ENCODE measurements around the gene NBPF1.
A peak's percentile ranks its signal among the peaks of the same experiment; 100 is the strongest.
"Not testable (repeated sequence)": the region's sequence is repeated elsewhere in the genome, so short reads cannot be mapped to it uniquely, and the experiment has no call there.

NBPF1 gene

GRCh38 chr1:16613185-16614147 is at the start of gene NBPF1:
Gene NBPF1, minus strand, starts transcription at chr1:16613564.
- peak; percentile 92 for DNase-seq (ENCODE audit: low read depth)
- TF ChIP-seq, protein P1, sequence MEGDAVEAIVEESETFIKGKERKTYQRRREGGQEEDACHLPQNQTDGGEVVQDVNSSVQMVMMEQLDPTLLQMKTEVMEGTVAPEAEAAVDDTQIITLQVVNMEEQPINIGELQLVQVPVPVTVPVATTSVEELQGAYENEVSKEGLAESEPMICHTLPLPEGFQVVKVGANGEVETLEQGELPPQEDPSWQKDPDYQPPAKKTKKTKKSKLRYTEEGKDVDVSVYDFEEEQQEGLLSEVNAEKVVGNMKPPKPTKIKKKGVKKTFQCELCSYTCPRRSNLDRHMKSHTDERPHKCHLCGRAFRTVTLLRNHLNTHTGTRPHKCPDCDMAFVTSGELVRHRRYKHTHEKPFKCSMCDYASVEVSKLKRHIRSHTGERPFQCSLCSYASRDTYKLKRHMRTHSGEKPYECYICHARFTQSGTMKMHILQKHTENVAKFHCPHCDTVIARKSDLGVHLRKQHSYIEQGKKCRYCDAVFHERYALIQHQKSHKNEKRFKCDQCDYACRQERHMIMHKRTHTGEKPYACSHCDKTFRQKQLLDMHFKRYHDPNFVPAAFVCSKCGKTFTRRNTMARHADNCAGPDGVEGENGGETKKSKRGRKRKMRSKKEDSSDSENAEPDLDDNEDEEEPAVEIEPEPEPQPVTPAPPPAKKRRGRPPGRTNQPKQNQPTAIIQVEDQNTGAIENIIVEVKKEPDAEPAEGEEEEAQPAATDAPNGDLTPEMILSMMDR (IDR thresholded peaks at IDR 0.05; ENCODE audit: insufficient read depth, low read depth, low read length, missing control alignments): no peak
- H3K4me3 ChIP-seq (ENCODE audit: low read depth, low read length): peak within 1 kb of the TSS; percentile 65

DNA sequence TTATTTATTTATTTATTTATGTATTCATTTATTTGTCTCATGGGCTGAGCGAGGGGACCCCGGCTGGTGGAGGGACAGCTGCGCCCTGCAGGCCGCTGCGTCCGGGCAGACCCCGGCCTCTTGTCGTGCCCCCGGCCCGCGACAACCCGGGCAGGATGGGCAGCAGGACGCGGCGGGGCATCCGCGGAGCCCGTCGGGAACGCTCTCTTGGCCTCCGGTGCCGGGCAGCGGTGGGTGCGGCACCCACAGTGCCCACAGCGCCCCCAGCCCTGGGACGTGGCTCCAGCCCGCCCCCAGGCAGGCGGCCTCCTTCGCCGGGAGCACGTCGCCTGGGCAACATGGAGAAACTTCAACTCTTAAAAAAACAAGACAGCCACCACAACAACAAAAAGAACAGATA is 44.9 kb upstream of the NBPF1 start:
- not testable (repeated sequence) for H3K4me3 ChIP-seq (ENCODE audit: low read depth, low read length); DNase-seq (ENCODE audit: low read depth)

DNA sequence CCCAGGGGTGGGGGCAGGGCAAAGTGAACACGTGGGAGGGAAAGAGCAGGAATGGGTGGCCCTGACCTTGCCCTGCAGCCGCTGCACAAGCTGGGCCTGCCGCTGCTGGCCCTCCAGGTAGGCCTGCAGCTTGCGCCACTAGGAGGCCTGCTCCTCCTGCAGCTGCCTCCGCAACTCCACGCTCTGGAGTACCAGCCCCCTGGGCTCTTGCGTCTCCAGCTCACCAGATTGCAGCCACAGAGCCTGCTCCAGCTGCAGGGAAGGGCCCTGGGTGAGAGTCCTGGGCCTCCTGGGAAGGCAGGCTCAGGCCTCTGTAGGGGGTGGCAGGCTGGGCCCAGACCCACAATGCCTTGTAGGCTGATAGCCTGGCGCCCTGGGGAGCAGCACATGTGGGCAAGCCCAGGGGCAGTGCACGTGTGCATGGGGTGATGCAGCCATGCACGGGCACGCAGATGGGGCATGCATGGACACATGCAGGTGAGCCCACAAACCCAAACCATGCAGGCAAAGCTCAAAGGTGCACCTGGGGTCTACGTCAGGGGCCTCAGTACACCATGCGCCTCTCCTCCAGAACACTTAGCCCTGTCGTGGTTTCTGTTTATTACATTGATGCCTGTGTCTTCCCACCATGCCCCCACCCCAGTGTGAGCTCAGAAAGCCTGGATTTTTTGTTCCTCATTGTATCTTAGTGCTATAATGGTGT is 43.8 kb upstream of the NBPF1 start:
- DNase-seq (ENCODE audit: low read depth); H3K4me3 ChIP-seq (ENCODE audit: low read depth, low read length): not testable (repeated sequence)

- not testable (repeated sequence) for H3K4me3 ChIP-seq (ENCODE audit: low read depth, low read length); DNase-seq (ENCODE audit: low read depth)
Observed at GRCh38 chr1:16656574-16656973, 43.2 kb upstream of the NBPF1 start.

DNA sequence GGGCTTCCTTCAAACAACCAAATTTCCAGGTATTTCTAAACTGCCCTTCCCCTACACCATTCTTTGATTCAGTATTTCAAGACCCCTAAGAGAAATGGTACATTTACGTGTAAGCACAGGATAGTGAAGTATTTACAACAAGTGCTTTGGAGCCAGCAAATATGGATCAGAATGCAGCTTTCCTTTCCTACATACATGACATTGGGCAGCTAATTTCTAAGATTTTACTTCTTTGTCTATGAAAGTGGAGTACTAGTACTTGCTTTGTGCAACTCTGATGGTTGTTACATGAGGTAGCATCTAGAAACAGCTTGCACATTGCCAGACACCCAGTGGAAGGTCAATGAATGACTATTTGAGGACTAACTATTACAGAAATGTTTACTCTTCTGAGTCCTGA is 38.2 kb upstream of the NBPF1 start:
- H3K4me3 ChIP-seq (ENCODE audit: low read depth, low read length); DNase-seq (ENCODE audit: low read depth): not testable (repeated sequence)

- H3K4me3 ChIP-seq (ENCODE audit: low read depth, low read length); DNase-seq (ENCODE audit: low read depth): not testable (repeated sequence)
Observed at GRCh38 chr1:16649960-16650359, 36.6 kb upstream of the NBPF1 start.

- H3K4me3 ChIP-seq (ENCODE audit: low read depth, low read length); DNase-seq (ENCODE audit: low read depth): not testable (repeated sequence)
Observed at GRCh38 chr1:16649390-16649789, 36.0 kb upstream of the NBPF1 start.

DNA sequence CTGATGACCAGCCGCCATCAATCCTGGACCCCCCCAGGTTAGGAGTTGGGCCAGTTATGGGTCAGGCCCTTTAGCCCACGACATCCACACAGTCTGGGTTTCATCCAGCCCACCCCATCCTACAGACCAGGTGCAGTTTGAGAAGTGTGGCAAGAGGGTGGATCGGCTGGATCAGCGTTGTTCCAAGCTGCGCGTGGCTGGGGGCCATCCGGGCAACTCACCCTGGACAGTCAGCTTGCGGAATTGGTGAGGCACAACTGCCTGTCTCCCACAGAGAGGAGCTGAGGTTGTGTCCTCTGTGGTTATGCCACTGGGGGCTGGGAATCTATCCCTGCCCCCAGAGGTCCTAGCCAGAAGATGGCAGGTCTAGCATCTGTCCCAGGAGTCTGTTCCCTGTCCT is 35.4 kb upstream of the NBPF1 start:
- DNase-seq (ENCODE audit: low read depth); H3K4me3 ChIP-seq (ENCODE audit: low read depth, low read length): not testable (repeated sequence)

DNA sequence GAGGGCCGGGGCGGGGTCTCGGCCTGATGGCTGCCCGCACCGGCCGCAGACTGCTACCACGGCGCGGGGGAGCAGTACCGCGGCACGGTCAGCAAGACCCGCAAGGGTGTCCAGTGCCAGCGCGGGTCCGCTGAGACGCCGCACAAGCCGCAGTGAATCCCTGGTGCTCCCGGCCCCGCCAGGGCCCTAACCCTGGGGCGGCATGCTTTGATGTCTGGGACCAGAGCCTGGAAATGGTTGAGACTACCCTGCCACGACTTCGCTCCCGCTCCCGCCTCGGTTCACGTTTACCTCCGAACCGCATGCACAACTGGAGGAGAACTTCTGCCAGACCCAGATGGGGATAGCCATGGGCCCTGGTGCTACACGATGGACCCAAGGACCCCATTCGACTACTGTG is 34.9 kb upstream of the NBPF1 start:
- H3K4me3 ChIP-seq (ENCODE audit: low read depth, low read length); DNase-seq (ENCODE audit: low read depth): not testable (repeated sequence)

DNA sequence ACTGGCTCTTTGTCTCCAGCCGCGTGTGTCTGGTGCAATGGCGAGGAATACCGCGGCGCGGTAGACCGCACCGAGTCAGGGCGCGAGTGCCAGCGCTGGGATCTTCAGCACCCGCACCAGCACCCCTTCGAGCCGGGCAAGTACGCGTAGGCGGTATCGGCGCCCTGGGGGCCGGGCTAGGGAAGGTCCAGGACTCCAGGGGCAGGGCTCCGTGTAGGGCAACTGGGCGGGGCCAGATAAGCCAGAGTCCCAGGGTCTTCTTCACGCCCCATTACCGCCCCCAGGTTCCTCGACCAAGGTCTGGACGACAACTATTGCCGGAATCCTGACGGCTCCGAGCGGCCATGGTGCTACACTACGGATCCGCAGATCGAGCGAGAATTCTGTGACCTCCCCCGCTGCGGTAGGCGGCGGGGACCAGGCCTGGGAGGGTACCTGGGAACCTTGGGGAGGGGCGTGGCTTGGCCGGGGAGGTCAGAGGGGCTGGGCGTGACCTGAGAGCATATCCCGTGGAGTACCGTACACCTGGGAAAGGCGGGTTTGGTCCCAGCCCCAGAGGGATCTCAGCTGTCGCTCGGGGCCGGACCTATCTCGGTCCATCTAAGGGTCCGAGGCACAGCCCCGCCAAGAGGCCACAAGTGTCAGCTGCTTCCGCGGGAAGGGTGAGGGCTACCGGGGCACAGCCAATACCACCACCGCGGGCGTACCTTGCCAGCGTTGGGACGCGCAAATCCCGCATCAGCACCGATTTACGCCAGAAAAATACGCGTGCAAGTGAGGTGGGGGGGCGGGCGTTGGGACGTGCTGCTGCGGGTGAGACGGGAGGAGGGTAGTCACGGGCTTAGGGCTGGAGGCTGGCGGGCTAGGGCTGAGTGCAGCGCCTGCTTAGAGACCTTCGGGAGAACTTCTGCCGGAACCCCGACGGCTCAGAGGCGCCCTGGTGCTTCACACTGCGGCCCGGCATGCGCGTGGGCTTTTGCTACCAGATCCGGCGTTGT is 34.1 kb upstream of the NBPF1 start:
- not testable (repeated sequence) for H3K4me3 ChIP-seq (ENCODE audit: low read depth, low read length); DNase-seq (ENCODE audit: low read depth)

- H3K4me3 ChIP-seq (ENCODE audit: low read depth, low read length); DNase-seq (ENCODE audit: low read depth): not testable (repeated sequence)
Observed at GRCh38 chr1:16646716-16647115, 33.4 kb upstream of the NBPF1 start.

DNA sequence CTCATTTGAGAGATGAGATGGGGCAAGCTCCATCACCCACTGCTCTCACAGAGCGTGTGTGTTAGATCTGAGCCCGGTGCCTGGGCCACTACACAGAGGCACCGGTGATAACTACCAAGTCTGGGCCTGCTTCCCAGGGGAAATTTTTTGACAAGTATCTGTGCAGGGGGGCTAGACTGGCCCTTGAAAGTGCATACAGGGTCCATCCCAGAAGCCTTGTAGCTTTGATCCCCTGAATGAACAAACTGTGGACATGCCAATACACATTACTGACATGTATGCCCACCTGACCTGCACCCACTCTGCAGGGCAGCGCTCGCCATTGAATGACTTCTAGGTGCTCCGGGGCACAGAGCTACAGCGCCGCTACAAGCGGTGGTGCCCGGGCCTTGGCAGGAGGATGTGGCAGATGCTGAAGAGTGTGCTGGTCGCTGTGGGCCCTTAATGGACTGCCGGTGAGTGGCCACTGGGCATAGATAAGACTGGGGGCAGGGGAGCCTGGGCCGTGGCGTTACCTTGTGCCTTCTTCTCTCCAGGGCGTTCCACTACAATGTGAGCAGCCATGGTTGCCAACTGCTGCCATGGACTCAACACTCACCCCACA is 32.8 kb upstream of the NBPF1 start:
- not testable (repeated sequence) for H3K4me3 ChIP-seq (ENCODE audit: low read depth, low read length); DNase-seq (ENCODE audit: low read depth)

- not testable (repeated sequence) for DNase-seq (ENCODE audit: low read depth)
Observed at GRCh38 chr1:16645271-16646060, 32.1 kb upstream of the NBPF1 start.

More at GRCh38 chr1:16645271-16646060, 32.1 kb upstream of the NBPF1 start:
- peak overlapping the region; percentile 67 for H3K4me3 ChIP-seq (ENCODE audit: low read depth, low read length)

Data from GM12865 (cell line).